Neural progenitor cell (in vitro differentiated cells): ENCODE measurements around the gene PIK3R4. TPM values are rescaled to one million over a fixed set of nuclear protein-coding genes. Genes with fewer than 3 reads are reported as not detected.

Experiments
- DNase-seq: peaks from one replicate; pipeline ENCODE4 v3.0.0-alpha.2; 2016; ENCODE audit warnings: low spot score
- H2AFZ ChIP-seq: fragments of 200-600 bp; sonication (generic); replicated peaks from 2 replicates; pipeline ENCODE4 v1.6.1; 2016; ENCODE audit warnings: antibody characterized with exemption
- H3F3A ChIP-seq: fragments of 200-600 bp; sonication (generic); 2 replicates; pipeline ENCODE4 v1.6.1; 2016; ENCODE audit warnings: antibody characterized with exemption, low read depth
- H3K27ac ChIP-seq: fragments of 200-600 bp; sonication (generic); 2 replicates; pipeline ENCODE4 v1.5.1; 2016; ENCODE audit warnings: mild to moderate bottlenecking
- H3K27me3 ChIP-seq: fragments of 200-600 bp; sonication (generic); 2 replicates; pipeline ENCODE4 v1.6.1; 2016; ENCODE audit warnings: mild to moderate bottlenecking, moderate library complexity
- H3K36me3 ChIP-seq: fragments of 200-600 bp; sonication (generic); 2 replicates; pipeline ENCODE4 v1.5.1; 2016
- H3K4me1 ChIP-seq: fragments of 200-600 bp; sonication (generic); 2 replicates; pipeline ENCODE4 v1.6.1; 2016; ENCODE audit warnings: mixed run types
- H3K4me2 ChIP-seq: fragments of 200-600 bp; sonication (generic); 2 replicates; pipeline ENCODE4 v1.6.1; 2016
- H3K4me3 ChIP-seq: fragments of 200-600 bp; sonication (generic); 2 replicates; pipeline ENCODE4 v1.5.1; 2016
- H3K79me2 ChIP-seq: fragments of 200-600 bp; sonication (generic); 2 replicates; pipeline ENCODE4 v1.6.1; 2016; ENCODE audit warnings: low read depth
- H3K9ac ChIP-seq: fragments of 200-600 bp; sonication (generic); 2 replicates; pipeline ENCODE4 v1.6.1; 2016
- H3K9me3 ChIP-seq: fragments of 200-600 bp; sonication (generic); 2 replicates; pipeline ENCODE4 v1.5.1; 2016; ENCODE audit warnings: low read depth
- H4K20me1 ChIP-seq: fragments of 200-600 bp; sonication (generic); 2 replicates; pipeline ENCODE4 v1.6.1; 2016; ENCODE audit warnings: low read depth
- H3K27ac Mint-ChIP-seq: 3 replicates; pipeline ENCODE4 v1.8.0; 2021; ENCODE audit warnings: mixed read lengths
- H3K27me3 Mint-ChIP-seq: 2 replicates; pipeline ENCODE4 v1.8.0; 2022; ENCODE audit warnings: low read depth, mild to moderate bottlenecking, inconsistent platforms, moderate library complexity, mixed read lengths; ENCODE audit not compliant: insufficient read depth
- H3K36me3 Mint-ChIP-seq: 3 replicates; pipeline ENCODE4 v1.8.0; 2021; ENCODE audit warnings: mixed read lengths
- H3K4me1 Mint-ChIP-seq: 3 replicates; pipeline ENCODE4 v1.8.0; 2021; ENCODE audit warnings: mixed read lengths
- H3K4me3 Mint-ChIP-seq: 3 replicates; pipeline ENCODE4 v1.8.0; 2021; ENCODE audit warnings: mild to moderate bottlenecking, moderate library complexity, mixed read lengths
- H3K9me3 Mint-ChIP-seq: 3 replicates; pipeline ENCODE4 v1.8.0; 2020; ENCODE audit warnings: mixed read lengths
- EZH2 ChIP-seq: fragments of 200-600 bp; sonication (generic); IDR thresholded peaks from 2 replicates; pipeline ENCODE4 v1.6.1; 2017; ENCODE audit warnings: antibody characterized with exemption, mild to moderate bottlenecking, moderate library complexity
- EZH2phosphoT487 ChIP-seq: fragments of 200-600 bp; sonication (generic); IDR thresholded peaks from 2 replicates; pipeline ENCODE4 v1.6.1; 2017; ENCODE audit warnings: antibody characterized with exemption
- total RNA-seq: library from RNA; depleted of rRNA; stranded (reverse); fragments of >200 nt; gene quantifications from 2 replicates; pipeline ENCODE4 v1.2.3, GENCODE V29; 2015; ENCODE audit warnings: low replicate concordance
- TF ChIP-seq, protein P1 (sequence below): fragments of 200-600 bp; sonication (generic); IDR thresholded peaks from 2 replicates; pipeline ENCODE4 v1.5.1; 2017; ENCODE audit warnings: antibody characterized with exemption, mild to moderate bottlenecking

PIK3R4 gene
- total RNA-seq, 1 donor from 2014 or later: 65.8 TPM

DNA sequence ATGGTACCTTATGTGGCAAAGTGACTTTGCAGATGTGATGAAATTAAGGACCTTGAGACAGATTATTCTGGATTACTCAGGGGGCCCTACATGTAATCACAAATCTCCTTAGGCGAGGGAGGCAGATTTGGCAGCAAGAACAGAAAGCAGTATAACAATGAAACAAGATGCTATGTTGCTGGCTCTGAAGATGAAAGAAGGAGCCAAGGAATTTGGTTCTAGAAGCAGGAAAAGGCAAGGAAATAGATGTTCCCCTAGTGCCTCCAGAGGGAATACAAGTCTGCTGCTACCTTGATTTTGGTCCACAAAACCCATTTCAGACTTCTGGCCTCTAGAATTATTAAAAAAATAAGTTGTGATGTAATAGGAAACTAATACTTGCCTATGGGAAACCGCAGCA lies 64.5 kb downstream of the PIK3R4 start:
- Mint-ChIP-seq H3K4me3 (no peak overlapping the region), H3K27ac (no peak overlapping the region), H3K4me1 (no peaks in the 10 kb centered on the region), H3K27me3 (no peaks in the 10 kb centered on the region), H3K36me3 (peaks cover 23% of the 10 kb centered on the region), H3K9me3 (no peaks in the 10 kb centered on the region)
- no peak overlapping the region for H3K4me2 ChIP-seq
- no peaks in the 10 kb centered on the region for H3K9me3 ChIP-seq
- H3K27ac ChIP-seq: no peak overlapping the region
- H3K4me1 ChIP-seq: peaks cover 9% of the 10 kb centered on the region
- no peaks in the 10 kb centered on the region for H3K79me2 ChIP-seq
- peaks cover 3% of the 10 kb centered on the region for H4K20me1 ChIP-seq
- no peak for DNase-seq
- TF ChIP-seq, protein P1, sequence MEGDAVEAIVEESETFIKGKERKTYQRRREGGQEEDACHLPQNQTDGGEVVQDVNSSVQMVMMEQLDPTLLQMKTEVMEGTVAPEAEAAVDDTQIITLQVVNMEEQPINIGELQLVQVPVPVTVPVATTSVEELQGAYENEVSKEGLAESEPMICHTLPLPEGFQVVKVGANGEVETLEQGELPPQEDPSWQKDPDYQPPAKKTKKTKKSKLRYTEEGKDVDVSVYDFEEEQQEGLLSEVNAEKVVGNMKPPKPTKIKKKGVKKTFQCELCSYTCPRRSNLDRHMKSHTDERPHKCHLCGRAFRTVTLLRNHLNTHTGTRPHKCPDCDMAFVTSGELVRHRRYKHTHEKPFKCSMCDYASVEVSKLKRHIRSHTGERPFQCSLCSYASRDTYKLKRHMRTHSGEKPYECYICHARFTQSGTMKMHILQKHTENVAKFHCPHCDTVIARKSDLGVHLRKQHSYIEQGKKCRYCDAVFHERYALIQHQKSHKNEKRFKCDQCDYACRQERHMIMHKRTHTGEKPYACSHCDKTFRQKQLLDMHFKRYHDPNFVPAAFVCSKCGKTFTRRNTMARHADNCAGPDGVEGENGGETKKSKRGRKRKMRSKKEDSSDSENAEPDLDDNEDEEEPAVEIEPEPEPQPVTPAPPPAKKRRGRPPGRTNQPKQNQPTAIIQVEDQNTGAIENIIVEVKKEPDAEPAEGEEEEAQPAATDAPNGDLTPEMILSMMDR: no peak
- TF ChIP-seq EZH2: no peak
- TF ChIP-seq EZH2phosphoT487: no peak
- no peaks in the 10 kb centered on the region for H3F3A ChIP-seq
- no peak overlapping the region for H3K4me3 ChIP-seq
- H3K9ac ChIP-seq: no peak overlapping the region
- no peaks in the 10 kb centered on the region for H3K27me3 ChIP-seq
- no peak overlapping the region for H2AFZ ChIP-seq
- H3K36me3 ChIP-seq: peaks cover 5% of the 10 kb centered on the region

DNA sequence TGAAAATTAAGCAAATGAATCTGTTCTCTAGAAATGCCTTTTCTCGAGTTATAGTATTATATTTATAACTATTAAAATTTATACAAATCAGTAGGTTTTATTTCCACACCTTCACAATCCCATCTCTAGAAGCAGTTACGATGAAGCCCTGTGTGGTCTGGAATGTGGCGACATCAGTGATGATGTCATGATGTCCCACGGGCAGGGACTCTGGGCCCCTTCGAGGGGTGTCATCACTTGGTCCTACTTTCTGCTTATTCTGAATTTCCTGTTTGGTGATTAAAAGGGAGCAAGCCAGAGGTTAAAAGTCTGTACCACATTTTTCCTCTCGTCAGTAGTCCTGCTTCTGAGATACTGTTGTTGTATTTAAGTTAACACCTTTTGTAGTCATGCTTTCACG lies 67.4 kb downstream of the PIK3R4 start:
- no peak overlapping the region for H3K4me3 Mint-ChIP-seq
- Histone ChIP-seq H3K4me2 (no peak overlapping the region), H3F3A (no peaks in the 10 kb centered on the region), H3K79me2 (no peaks in the 10 kb centered on the region), H3K36me3 (peaks cover 5% of the 10 kb centered on the region), H3K27me3 (no peaks in the 10 kb centered on the region), H3K4me1 (no peaks in the 10 kb centered on the region), H3K27ac (no peak overlapping the region), H3K9me3 (no peaks in the 10 kb centered on the region), H3K4me3 (no peak overlapping the region), H3K9ac (no peak overlapping the region), H4K20me1 (no peaks in the 10 kb centered on the region), H2AFZ (no peak overlapping the region)
- no peaks in the 10 kb centered on the region for H3K27me3 Mint-ChIP-seq
- no peak for DNase-seq
- H3K27ac Mint-ChIP-seq: no peak overlapping the region
- TF ChIP-seq EZH2phosphoT487 (no peak), EZH2 (no peak)
- TF ChIP-seq, protein P1: no peak
- no peaks in the 10 kb centered on the region for H3K4me1 Mint-ChIP-seq
- H3K9me3 Mint-ChIP-seq: no peaks in the 10 kb centered on the region
- H3K36me3 Mint-ChIP-seq: peaks cover 23% of the 10 kb centered on the region

DNA sequence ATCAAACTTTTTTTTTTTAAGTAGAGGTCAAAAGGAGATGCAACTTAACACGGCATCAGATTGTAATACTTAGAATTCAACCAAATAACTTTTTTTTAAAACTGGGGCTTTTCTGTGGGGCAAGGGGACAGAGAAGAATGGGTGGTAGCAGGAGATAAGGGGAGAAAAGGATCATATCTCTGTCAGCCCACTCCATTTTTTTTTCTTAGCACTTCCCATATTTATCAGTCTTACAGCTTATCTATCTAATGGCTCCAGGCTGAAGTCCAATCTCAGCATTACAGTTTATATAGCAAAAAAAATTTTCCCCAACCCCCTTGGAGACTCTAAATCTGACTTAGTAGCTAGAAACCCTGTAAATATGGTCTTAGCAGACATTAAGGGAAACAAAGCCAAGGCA lies 69.3 kb downstream of the PIK3R4 start:
- H3K79me2 ChIP-seq: no peaks in the 10 kb centered on the region
- H3K9ac ChIP-seq: no peak overlapping the region
- no peaks in the 10 kb centered on the region for H3K27me3 ChIP-seq
- Mint-ChIP-seq H3K36me3 (peaks cover 13% of the 10 kb centered on the region), H3K27ac (no peak overlapping the region), H3K4me1 (no peaks in the 10 kb centered on the region), H3K9me3 (no peaks in the 10 kb centered on the region), H3K4me3 (no peak overlapping the region), H3K27me3 (no peaks in the 10 kb centered on the region)
- no peak for DNase-seq
- H3K27ac ChIP-seq: no peak overlapping the region
- H3K36me3 ChIP-seq: peaks cover 5% of the 10 kb centered on the region
- H3K4me2 ChIP-seq: no peak overlapping the region
- H3K4me3 ChIP-seq: no peak overlapping the region
- H2AFZ ChIP-seq: no peak overlapping the region
- TF ChIP-seq, protein P1: no peak
- TF ChIP-seq EZH2phosphoT487: no peak
- no peak for TF ChIP-seq EZH2
- H3F3A ChIP-seq: no peaks in the 10 kb centered on the region
- H3K4me1 ChIP-seq: no peaks in the 10 kb centered on the region
- H4K20me1 ChIP-seq: no peaks in the 10 kb centered on the region
- no peaks in the 10 kb centered on the region for H3K9me3 ChIP-seq
